CD4-positive, CD25-positive, alpha-beta regulatory T cell (primary cell): Measurements from ENCODE around the gene LIPK. TPM values are rescaled to one million over a fixed set of nuclear protein-coding genes. Genes with fewer than 3 reads are reported as not detected.

Experiments used
- polyA plus RNA-seq, 4 donors: library from polyadenylated mRNA; unstranded; fragments of 300-500 nt; fragmentation: Illumina TruSeq; gene quantifications; one replicate each; pipeline ENCODE4 v1.2.3, GENCODE V29; 2021
- total RNA-seq: library from RNA; stranded (reverse); gene quantifications from one replicate; pipeline ENCODE4 v1.2.3, GENCODE V29; 2022

Gene LIPK
- total and polyA plus RNA-seq, 5 donors from 2014 or later, result not detected

Other genes starting within 250 kb of the LIPK start
- gene RNLS, start 122.9 kb upstream of the LIPK start, total RNA-seq, result 1.6 TPM
- 1 to 10 TPM; 3.9 to 5.6 (median 4.7) TPM for gene RNLS, start 122.9 kb upstream of the LIPK start, polyA plus RNA-seq
- gene LIPJ, start 119.5 kb upstream of the LIPK start, total RNA-seq, result not detected
- not detected for gene LIPJ, start 119.5 kb upstream of the LIPK start, polyA plus RNA-seq
- not detected for gene LIPF, start 41.8 kb upstream of the LIPK start, total RNA-seq
- not detected for gene LIPF, start 41.8 kb upstream of the LIPK start, polyA plus RNA-seq
- 0.44 TPM for gene LIPN, start 53.8 kb downstream of the LIPK start, total RNA-seq
- gene LIPN, start 53.8 kb downstream of the LIPK start, polyA plus RNA-seq, result under 1 TPM; 0.39 to 0.67 (median 0.50) TPM
- gene LIPM, start 96.5 kb downstream of the LIPK start, total RNA-seq, result not detected
- gene LIPM, start 96.5 kb downstream of the LIPK start, polyA plus RNA-seq, result not detected
- gene ANKRD22, start 145.6 kb downstream of the LIPK start, total RNA-seq, result not detected
- gene ANKRD22, start 145.6 kb downstream of the LIPK start, polyA plus RNA-seq, result under 1 TPM; 0.10 to 0.20 (median 0.18) TPM
- 40.5 TPM for gene STAMBPL1, start 174.0 kb downstream of the LIPK start, total RNA-seq
- gene STAMBPL1, start 174.0 kb downstream of the LIPK start, polyA plus RNA-seq, result 10 to 100 TPM; 12.2 to 15.3 (median 13.9) TPM
- 26.2 TPM for gene ACTA2, start 246.5 kb downstream of the LIPK start, total RNA-seq
- gene ACTA2, start 246.5 kb downstream of the LIPK start, polyA plus RNA-seq, result 10 to 100 TPM; 37.0 to 65.9 (median 55.9) TPM